ENCODE measurements around the gene IRF2. TPM values are rescaled to one million over a fixed set of nuclear protein-coding genes. Genes with fewer than 3 reads are reported as not detected.

The IRF2 gene
- total and polyA plus RNA-seq, 2 donors (not counting 1 experiment from before 2014, with no cell fraction given) = 67.8 to 68.2 TPM

- Histone ChIP-seq H3K79me2 (ENCODE audit: control insufficient read depth, insufficient read depth, low read length) (peaks cover 10% of the 10 kb centered on the region), H4K20me1 (ENCODE audit: control insufficient read depth, insufficient read depth, low read length, poor library complexity, severe bottlenecking) (no peaks in the 10 kb centered on the region), H3K4me2 (replicated peaks; ENCODE audit: low read depth, low read length, poor library complexity, severe bottlenecking) (no peak overlapping the region), H3K4me3 (ENCODE audit: control extremely low read depth in 1 of 5, extremely low read depth in 1 of 5, insufficient read depth in 1 of 5, low read depth in 2 of 5, low read length in 4 of 5) (no peak overlapping the region), H3K27ac (ENCODE audit: low read length in 2 of 2) (no peak overlapping the region), H3K9me3 (ENCODE audit: control extremely low read depth in 1 of 3, control insufficient read depth in 2 of 3, insufficient read depth in 1 of 3, low read length in 2 of 3) (peaks cover 0 to 12% (median 0%) of the 10 kb centered on the region in 3 donors), H2AFZ (ENCODE audit: insufficient read depth, low read depth, low read length, poor library complexity, severe bottlenecking) (no peak overlapping the region), H3K27me3 (replicated peaks in 1 of 4; ENCODE audit: control extremely low read depth in 1 of 4, control insufficient read depth in 3 of 4, insufficient read depth in 4 of 4, low read length in 3 of 4) (no peaks in the 10 kb centered on the region), H3K9ac (ENCODE audit: low read length) (no peak overlapping the region), H3K4me1 (ENCODE audit: control insufficient read depth in 2 of 2, insufficient read depth in 2 of 2, low read length in 2 of 2) (peaks cover 55 to 56% of the 10 kb centered on the region in 2 donors), H3K36me3 (replicated peaks in 1 of 2; ENCODE audit: control extremely low read depth in 1 of 2, control insufficient read depth in 1 of 2, extremely low read depth in 1 of 2, insufficient read depth in 2 of 2, low read length in 1 of 2) (no peaks in the 10 kb centered on the region)
- TF ChIP-seq CTCF (IDR thresholded peaks at IDR 0.05) (no peak), EZH2 (IDR thresholded peaks at IDR 0.05; ENCODE audit: borderline replicate concordance, insufficient read depth, low read depth, low read length, poor library complexity, severe bottlenecking) (no peak)
- Mint-ChIP-seq H3K9me3 (ENCODE audit: insufficient read depth) (no peaks in the 10 kb centered on the region), H3K27me3 (no peaks in the 10 kb centered on the region), H3K4me1 (peaks cover 60% of the 10 kb centered on the region), H3K27ac (no peak overlapping the region), H3K4me3 (no peak overlapping the region)
- intact Hi-C loops (cut with micrococcal nuclease) = no loop called here
- 95% methylated on average over 10 of the region's 19 CpGs for WGBS (ENCODE audit: insufficient coverage)
- ChIA-PET CTCF (interaction anchor here (0.6 kb wide), 1 partner anchor 27 kb away, joined by 3 read pairs; no protein-coding TSS in a partner anchor), POLR2A (interaction anchor here (0.6 kb wide), 1 partner anchor 33 kb away, joined by 3 read pairs; no protein-coding TSS in a partner anchor)
- ATAC-seq (ENCODE audit: low read depth) (no peak), DNase-seq (no peak)
Measured at GRCh38 chr4:184351560-184352451, 122.5 kb downstream of the IRF2 start.

- Histone ChIP-seq H3K79me2 (ENCODE audit: control insufficient read depth, insufficient read depth, low read length) (peaks cover 10% of the 10 kb centered on the region), H3K27ac (ENCODE audit: low read length in 2 of 2) (no peak overlapping the region), H3K9me3 (ENCODE audit: control extremely low read depth in 1 of 3, control insufficient read depth in 2 of 3, insufficient read depth in 1 of 3, low read length in 2 of 3) (peaks cover 0 to 5% (median 0%) of the 10 kb centered on the region in 3 donors), H3K4me2 (replicated peaks; ENCODE audit: low read depth, low read length, poor library complexity, severe bottlenecking) (no peak overlapping the region), H2AFZ (ENCODE audit: insufficient read depth, low read depth, low read length, poor library complexity, severe bottlenecking) (no peak overlapping the region), H3K9ac (ENCODE audit: low read length) (no peak overlapping the region), H3K4me3 (ENCODE audit: control extremely low read depth in 1 of 5, extremely low read depth in 1 of 5, insufficient read depth in 1 of 5, low read depth in 2 of 5, low read length in 4 of 5) (no peak overlapping the region), H3K4me1 (ENCODE audit: control insufficient read depth in 2 of 2, insufficient read depth in 2 of 2, low read length in 2 of 2) (peaks cover 62 to 64% of the 10 kb centered on the region in 2 donors), H4K20me1 (ENCODE audit: control insufficient read depth, insufficient read depth, low read length, poor library complexity, severe bottlenecking) (no peaks in the 10 kb centered on the region), H3K27me3 (replicated peaks in 1 of 4; ENCODE audit: control extremely low read depth in 1 of 4, control insufficient read depth in 3 of 4, insufficient read depth in 4 of 4, low read length in 3 of 4) (no peaks in the 10 kb centered on the region), H3K36me3 (replicated peaks in 1 of 2; ENCODE audit: control extremely low read depth in 1 of 2, control insufficient read depth in 1 of 2, extremely low read depth in 1 of 2, insufficient read depth in 2 of 2, low read length in 1 of 2) (no peaks in the 10 kb centered on the region)
- 92% methylated on average over 2 of the region's 5 CpGs for WGBS (ENCODE audit: insufficient coverage)
- intact Hi-C loops (cut with micrococcal nuclease) = no loop called here
- Mint-ChIP-seq H3K4me1 (peaks cover 61% of the 10 kb centered on the region), H3K4me3 (no peak overlapping the region), H3K27ac (no peak overlapping the region), H3K9me3 (ENCODE audit: insufficient read depth) (no peaks in the 10 kb centered on the region), H3K27me3 (no peaks in the 10 kb centered on the region)
- DNase-seq (no peak), ATAC-seq (ENCODE audit: low read depth) (no peak)
- ChIA-PET CTCF (interaction anchor here (0.6 kb wide), 1 partner anchor 28 kb away, joined by 3 read pairs; no protein-coding TSS in a partner anchor), POLR2A (interaction anchor here (0.6 kb wide), 1 partner anchor 32 kb away, joined by 3 read pairs; no protein-coding TSS in a partner anchor)
- TF ChIP-seq CTCF (IDR thresholded peaks at IDR 0.05) = no peak
- no peak for TF ChIP-seq EZH2 (IDR thresholded peaks at IDR 0.05; ENCODE audit: borderline replicate concordance, insufficient read depth, low read depth, low read length, poor library complexity, severe bottlenecking)
Measured at GRCh38 chr4:184350964-184351363, 123.4 kb downstream of the IRF2 start.
